GM19324 (cell line): ENCODE results near the gene PF4V1.
"Not testable (repeated sequence)": the region's sequence is repeated elsewhere in the genome, so short reads cannot be mapped to it uniquely, and the experiment has no call there.

Source experiments
- ATAC-seq: cut with Tn5 transposase; IDR thresholded peaks from one replicate; pipeline ENCODE4 v1.9.1; 2021; ENCODE audit warnings: mild to moderate bottlenecking, moderate library complexity; ENCODE audit not compliant: unreplicated experiment, low FRiP score

The PF4V1 gene

GRCh38 chr4:73869130-73870055 is 16.3 kb downstream of the PF4V1 start, which contains the start of gene CXCL1:
TSS of gene CXCL1 (plus strand) at chr4:73869393. CDS start at chr4:73869471, 78 bp downstream.
- no peak for ATAC-seq

DNA sequence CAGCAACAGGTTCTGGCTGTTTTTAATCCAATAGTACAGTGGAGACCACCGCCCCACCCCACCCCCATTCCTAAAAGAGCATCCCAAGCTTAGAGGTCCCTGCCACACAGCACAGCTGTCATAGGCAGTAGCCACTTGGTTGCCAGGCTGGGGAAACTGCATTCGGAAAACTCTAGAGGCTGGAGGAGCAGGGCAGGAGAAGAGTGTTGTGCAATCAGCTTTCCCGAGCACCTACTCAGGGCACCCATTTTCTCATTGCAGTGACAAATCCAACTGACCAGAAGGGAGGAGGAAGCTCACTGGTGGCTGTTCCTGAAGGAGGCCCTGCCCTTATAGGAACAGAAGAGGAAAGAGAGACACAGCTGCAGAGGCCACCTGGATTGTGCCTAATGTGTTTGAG is 17.2 kb downstream of the PF4V1 start:
- ATAC-seq: no peak

- no peak for ATAC-seq
Observed at GRCh38 chr4:73870768-73871167, 17.7 kb downstream of the PF4V1 start.

- ATAC-seq: no peak
Observed at GRCh38 chr4:73871511-73872310, 18.6 kb downstream of the PF4V1 start.

DNA sequence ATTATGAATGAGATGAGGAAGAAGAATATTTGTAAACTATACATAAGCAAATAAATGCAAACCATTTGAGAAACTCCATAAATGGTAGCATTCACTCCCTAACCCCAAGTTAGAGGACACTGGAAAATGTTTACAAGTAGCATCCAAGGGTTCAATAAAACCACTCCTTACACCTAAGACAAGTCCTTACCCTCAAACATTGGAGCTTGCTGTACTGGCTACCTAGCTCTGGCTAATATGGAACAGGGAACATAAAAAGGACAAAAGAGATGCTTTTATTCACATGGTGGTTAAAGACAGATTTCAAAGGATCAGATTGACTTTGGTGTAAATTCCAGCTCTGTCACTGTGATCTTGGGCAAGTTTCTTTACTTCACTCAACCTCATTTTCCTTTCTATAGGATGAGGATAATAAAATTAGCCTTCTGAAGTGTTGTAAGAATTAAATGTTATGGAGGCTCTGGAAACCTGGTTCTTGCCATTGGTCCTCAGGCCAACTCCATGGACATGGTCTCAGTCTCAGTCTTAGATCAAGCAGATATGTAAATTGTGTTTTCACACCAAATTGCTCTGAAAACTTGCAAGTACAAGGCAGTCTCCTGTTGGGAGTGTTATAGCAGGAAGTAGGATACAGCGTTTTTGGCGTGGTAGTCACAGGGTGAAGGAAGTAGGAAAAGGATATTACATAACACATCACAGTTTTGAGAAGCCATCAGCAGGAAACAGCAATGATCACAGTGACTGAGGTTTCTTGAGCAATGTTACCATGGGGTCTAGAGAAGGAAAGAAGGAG is 19.4 kb downstream of the PF4V1 start:
- no peak for ATAC-seq

GRCh38 chr4:73874386-73874785 is 21.3 kb downstream of the PF4V1 start:
- no peak for ATAC-seq

DNA sequence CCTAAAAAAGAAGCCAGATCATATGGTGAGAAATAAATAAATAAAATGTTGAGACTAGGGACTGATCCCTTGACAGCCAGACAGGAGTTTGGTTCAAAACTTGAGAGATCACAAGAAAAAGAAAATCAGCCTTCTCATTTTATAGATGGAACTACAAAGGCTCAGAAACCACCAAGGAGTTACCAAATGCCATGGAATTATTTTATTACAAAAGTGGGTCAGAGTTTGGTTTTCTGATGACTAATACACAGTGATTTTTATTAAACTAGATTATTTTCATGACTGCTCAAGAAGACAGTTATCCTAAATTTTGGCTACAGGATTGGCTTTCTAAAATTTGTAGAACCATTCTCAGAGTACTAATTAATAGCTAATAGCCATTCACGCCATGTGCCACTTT is 22.3 kb downstream of the PF4V1 start:
- no peak for ATAC-seq

DNA sequence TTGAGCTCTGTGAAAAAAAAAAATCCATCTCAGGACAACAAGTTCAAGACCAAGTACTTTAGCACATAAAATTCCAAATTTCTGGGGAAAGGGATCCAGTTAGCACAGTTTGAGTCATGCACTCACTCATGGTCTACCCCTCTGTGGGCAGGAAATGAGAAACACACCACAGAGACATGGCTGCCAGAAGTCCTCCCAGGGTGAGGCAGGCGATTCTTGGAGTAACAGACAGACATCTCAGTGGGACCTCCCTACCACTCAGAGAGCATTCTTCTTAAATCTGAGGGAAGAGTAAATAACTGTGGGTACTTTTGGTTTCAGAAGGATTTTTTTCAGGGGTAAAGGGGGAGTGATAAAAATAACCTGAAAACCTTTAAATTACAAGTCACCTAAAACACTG is 30.2 kb downstream of the PF4V1 start:
- no peak for ATAC-seq

- ATAC-seq: no peak
Observed at GRCh38 chr4:73885574-73886267, 32.6 kb downstream of the PF4V1 start.

- no peak for ATAC-seq
Observed at GRCh38 chr4:73891326-73891725, 38.2 kb downstream of the PF4V1 start.

GRCh38 chr4:73891739-73892405 is 38.8 kb downstream of the PF4V1 start:
- no peak for ATAC-seq

- ATAC-seq: no peak
Observed at GRCh38 chr4:73892966-73893365, 39.9 kb downstream of the PF4V1 start.

DNA sequence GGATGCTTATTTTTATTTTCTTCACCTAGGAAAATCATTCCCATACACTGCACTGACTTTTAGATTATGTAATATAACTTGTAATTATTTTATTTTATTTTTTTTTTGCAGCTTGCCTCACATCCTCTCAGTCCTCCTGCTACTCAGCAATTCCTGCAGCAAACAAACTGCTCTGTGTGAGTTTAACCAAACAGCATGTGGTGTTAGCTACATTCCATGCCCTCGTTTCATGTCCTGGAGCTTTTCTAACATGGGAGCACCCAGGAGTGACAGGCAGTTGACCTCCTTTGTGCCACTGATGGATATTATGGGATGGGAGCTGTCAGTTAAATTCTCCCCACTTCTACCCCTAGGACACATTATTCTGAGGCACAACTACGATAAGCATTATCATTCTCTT is 40.9 kb downstream of the PF4V1 start:
- ATAC-seq: no peak

DNA sequence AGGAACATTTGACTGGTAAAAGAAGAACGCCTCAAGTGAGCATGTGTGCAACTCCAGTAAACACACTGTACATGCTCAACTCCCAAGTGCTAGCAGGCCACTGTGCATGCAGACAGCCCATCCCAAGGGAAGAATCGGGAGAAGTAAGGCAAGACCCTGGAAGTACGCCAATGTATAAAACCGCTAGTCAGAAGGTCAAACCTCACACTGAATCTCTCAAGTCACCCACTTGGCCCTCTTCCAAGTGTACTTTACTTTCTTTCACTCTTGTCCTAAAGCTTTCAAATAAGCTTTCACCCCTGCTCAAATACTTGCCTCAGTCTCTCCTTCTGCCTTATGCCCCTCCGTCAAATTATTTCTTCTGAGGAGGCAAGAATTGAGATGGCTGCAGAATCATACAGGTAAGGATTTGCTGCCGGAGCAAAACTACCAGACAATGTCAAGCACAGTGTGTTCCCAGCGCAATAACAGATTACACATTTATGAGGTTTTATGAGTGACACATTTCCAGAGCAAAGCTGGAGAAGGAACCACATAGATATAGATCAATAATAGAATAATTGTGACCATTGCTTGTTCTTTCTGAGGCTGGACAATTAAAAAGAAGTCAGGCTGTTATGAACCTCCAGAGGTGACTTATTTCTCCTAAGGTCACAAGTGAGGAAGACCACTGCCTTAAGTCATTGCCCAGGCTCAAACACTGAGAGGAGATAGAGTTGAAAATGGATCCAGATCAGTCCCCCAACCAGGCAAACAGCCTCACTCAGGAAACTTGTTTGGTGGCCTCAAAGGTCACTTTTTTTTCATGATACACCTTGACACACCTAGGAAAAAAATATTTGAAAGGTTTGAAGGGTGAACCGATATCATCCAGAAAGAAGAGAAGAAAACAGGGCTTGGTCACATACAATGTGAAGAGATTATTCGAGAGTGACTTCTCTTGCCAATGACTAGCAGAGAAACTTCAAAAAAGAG is 42.4 kb downstream of the PF4V1 start:
- ATAC-seq: no peak

DNA sequence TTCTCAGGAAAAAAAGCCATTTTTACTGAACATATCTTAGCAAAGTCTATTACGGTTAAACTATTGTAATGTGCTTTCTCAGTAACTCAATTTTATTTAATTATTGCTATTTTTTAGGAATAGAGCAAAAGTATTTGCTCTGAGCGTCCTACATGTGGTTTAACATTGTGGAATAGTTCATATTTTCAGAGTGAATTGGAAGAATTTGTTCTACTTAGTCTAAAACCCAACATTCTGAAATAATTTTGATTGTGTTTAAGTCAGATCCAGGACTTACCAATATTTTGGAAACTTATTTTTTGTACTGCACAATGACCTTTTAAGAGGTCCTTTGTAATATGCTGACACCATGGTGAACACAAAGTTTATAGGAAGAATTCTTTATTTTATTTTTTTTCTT is 43.3 kb downstream of the PF4V1 start:
- ATAC-seq: no peak

GRCh38 chr4:73897380-73898136 is 44.5 kb downstream of the PF4V1 start:
- no peak for ATAC-seq

GRCh38 chr4:73899338-73899737 is 46.2 kb downstream of the PF4V1 start:
- not testable (repeated sequence) for ATAC-seq

- ATAC-seq: no peak
Observed at GRCh38 chr4:73901031-73901430, 47.9 kb downstream of the PF4V1 start.
